HepG2 (cell line): ENCODE measurements around the gene TBC1D14. TPM values are rescaled to one million over a fixed set of nuclear protein-coding genes. Genes with fewer than 3 reads are reported as not detected.

Experiments
- ATAC-seq: fragments of 200-7000 bp; cut with Tn5 transposase; 3 replicates; pipeline ENCODE4 v1.9.1; 2020; ENCODE audit warnings: mild to moderate bottlenecking, moderate library complexity
- BruUV-seq: library from RNA; stranded (reverse); fragments of 400-500 nt; replicated peaks from 2 replicates; lab custom pipeline; 2021; lab: Mats Ljungman, UMichigan
- CTCF ChIA-PET: fragments of 300-600 bp; formaldehyde crosslinking; extraction: SDS; loops from one replicate; lab custom pipeline; 2021; ENCODE audit warnings: low total read pairs, inconsistent platforms, low intra/inter-chr PET ratio; lab: Yijun Ruan, JAX
- POLR2A ChIA-PET: fragments of 350-600 bp; sonication (Branson Sonifier 250); formaldehyde crosslinking; loops from one replicate; lab custom pipeline; 2020; ENCODE audit warnings: antibody characterized with exemption, inconsistent platforms; lab: Yijun Ruan, JAX
- DNase-seq: peaks from one replicate; pipeline ENCODE4 v3.0.0-alpha.2; 2015; ENCODE audit warnings: low spot score
- FAIRE-seq: peaks from 3 replicates; lab custom pipeline; 2011; peaks lifted over from hg19 to GRCh38; lab: Jason Lieb, UNC
- H2AFZ ChIP-seq: one replicate; pipeline ENCODE4 v1.6.1; 2011; ENCODE audit warnings: low read length, inconsistent platforms
- H3K27ac ChIP-seq: fragments of 300-600 bp; 3 replicates; pipeline ENCODE4 v1.8.0; 2011; ENCODE audit warnings: mixed run types, mild to moderate bottlenecking, mixed read lengths, low read length, inconsistent platforms; ENCODE audit not compliant: insufficient read depth; ENCODE audit errors: extremely low read length
- H3K27me3 ChIP-seq, 2 experiments: fragments of 200-600 bp in 1 of 2; 2 replicates in 1 of 2; 3 replicates in 1 of 2; pipeline versions ENCODE4 v1.6.0 to v1.8.0; 2011; ENCODE audit warnings: low read length in 2 of 2, mild to moderate bottlenecking in 2 of 2, moderate library complexity in 2 of 2, inconsistent platforms in 1 of 2; ENCODE audit not compliant: insufficient read depth in 2 of 2, control insufficient read depth in 1 of 2
- H3K36me3 ChIP-seq, 2 experiments: fragments of 200-600 bp in 1 of 2; replicated peaks in 1 of 2; 2 replicates in 1 of 2; 3 replicates in 1 of 2; pipeline versions ENCODE4 v1.5.1 to v1.8.0; 2011; ENCODE audit warnings: low read length in 2 of 2, inconsistent platforms in 1 of 2; ENCODE audit not compliant: insufficient read depth in 2 of 2, control insufficient read depth in 1 of 2
- H3K4me1 ChIP-seq: 2 replicates; pipeline ENCODE4 v1.5.1; 2012; ENCODE audit warnings: low read length, inconsistent platforms; ENCODE audit not compliant: insufficient read depth
- H3K4me2 ChIP-seq: 2 replicates; pipeline ENCODE4 v1.6.0; 2011; ENCODE audit warnings: low read depth, low read length, inconsistent platforms
- H3K4me3 ChIP-seq, 3 experiments: fragments of 200-600 bp in 1 of 3; sonication (generic), shearing (Covaris generic) in 1 of 3; replicated peaks in 1 of 3; 2 replicates each; pipeline ENCODE4 v1.5.1; 2011 to 2016; ENCODE audit warnings: low read length in 3 of 3, inconsistent platforms in 2 of 3, low read depth in 2 of 3, mild to moderate bottlenecking in 2 of 3, control low read depth in 1 of 3, mixed read lengths in 1 of 3; ENCODE audit not compliant: insufficient read depth in 1 of 3
- H3K79me2 ChIP-seq: one replicate; pipeline ENCODE4 v1.6.1; 2011; ENCODE audit warnings: low read length, inconsistent platforms; ENCODE audit not compliant: insufficient read depth
- H3K9ac ChIP-seq: 2 replicates; pipeline ENCODE4 v1.6.0; 2011; ENCODE audit warnings: mild to moderate bottlenecking, low read depth, low read length, inconsistent platforms; ENCODE audit not compliant: insufficient read depth
- H3K9me3 ChIP-seq: 2 replicates; pipeline ENCODE4 v1.5.1; 2012; ENCODE audit warnings: mild to moderate bottlenecking, low read length
- H4K20me1 ChIP-seq: 2 replicates; pipeline ENCODE4 v1.6.0; 2011; ENCODE audit warnings: inconsistent platforms, mild to moderate bottlenecking, low read length, moderate library complexity; ENCODE audit not compliant: insufficient read depth
- FOXJ3 ChIP-seq: sonication (generic); formaldehyde crosslinking; IDR thresholded peaks from 2 replicates; pipeline ENCODE4 v1.4.0; 2020; ENCODE audit warnings: missing genetic modification reagents, mild to moderate bottlenecking, borderline replicate concordance
- MYNN ChIP-seq: sonication (generic); formaldehyde crosslinking; IDR thresholded peaks from 2 replicates; pipeline ENCODE4 v1.4.0; 2020; ENCODE audit warnings: mild to moderate bottlenecking, low read depth, missing genetic modification reagents
- NRL ChIP-seq: sonication (generic); formaldehyde crosslinking; IDR thresholded peaks from 2 replicates; pipeline ENCODE4 v1.5.0; 2020; ENCODE audit warnings: missing genetic modification reagents, mild to moderate bottlenecking, moderate library complexity, borderline replicate concordance
- THAP11 ChIP-seq: IDR thresholded peaks from 2 replicates; pipeline ENCODE4 v1.6.1; 2016; ENCODE audit warnings: missing biosample characterization, missing genetic modification reagents
- ZNF260 ChIP-seq: sonication (generic); formaldehyde crosslinking; IDR thresholded peaks from 2 replicates; pipeline ENCODE4 v1.4.0; 2020; ENCODE audit warnings: missing genetic modification reagents, low read depth, mild to moderate bottlenecking, borderline replicate concordance
- ZNF263 ChIP-seq: sonication (generic); formaldehyde crosslinking; IDR thresholded peaks from 2 replicates; pipeline ENCODE4 v1.4.0; 2020; ENCODE audit warnings: missing genetic modification reagents
- ZNF333 ChIP-seq: sonication (generic); formaldehyde crosslinking; IDR thresholded peaks from 2 replicates; pipeline ENCODE4 v1.4.0; 2020; ENCODE audit warnings: mild to moderate bottlenecking, missing genetic modification reagents, borderline replicate concordance
- ZNF776 ChIP-seq: sonication (generic); formaldehyde crosslinking; IDR thresholded peaks from 2 replicates; pipeline ENCODE4 v1.4.0; 2020; ENCODE audit warnings: mild to moderate bottlenecking, missing genetic modification reagents
- ZSCAN30 ChIP-seq: sonication (generic); formaldehyde crosslinking; IDR thresholded peaks from 2 replicates; pipeline ENCODE4 v1.5.0; 2020; ENCODE audit warnings: mild to moderate bottlenecking, missing genetic modification reagents
- WGBS: methylation state at CpG from one replicate; pipeline ENCODE4 v1.1.6; 2017; ENCODE audit warnings: low lambda C conversion rate; 5-methylcytosine and 5-hydroxymethylcytosine counted together
- in situ Hi-C: cut with HindIII; loops from 2 replicates; pipeline ENCODE4 v1.10.0; 2017; ENCODE audit warnings: low pct_unique_long_range_greater_than_20kb; ENCODE audit not compliant: extremely low pct_ligation_motif_present
- intact Hi-C: fragments of 100-400 bp; cut with micrococcal nuclease; formaldehyde crosslinking; loops from one replicate; pipeline ENCODE4 v1.10.0; 2022; ENCODE audit not compliant: unreplicated experiment
- polyA plus RNA-seq, 8 experiments: library from polyadenylated mRNA; depleted of rRNA in 3 of 8; stranded (reverse) in 7 of 8; unstranded in 1 of 8; fragments of >200 nt; fragmentation: Illumina TruSeq in 4 of 8; extraction: Trizol in 4 of 8; gene quantifications; 2 replicates each; pipeline versions ENCODE4 v1.2.1 to v1.2.3, GENCODE V29; 2011 to 2016; ENCODE audit warnings: low read depth in 4 of 8, missing spikeins in 1 of 8, mixed read lengths in 1 of 8; ENCODE audit not compliant: insufficient read depth in 1 of 8
- total RNA-seq, 5 experiments: library from RNA; depleted of rRNA; stranded (reverse); fragments of >200 nt; fragmentation: Illumina TruSeq; extraction: Trizol; gene quantifications; 2 replicates each; pipeline ENCODE4 v1.2.3, GENCODE V29; 2016; ENCODE audit warnings: low read depth in 1 of 5
- TF ChIP-seq, protein P1 (sequence below): sonication (generic); formaldehyde crosslinking; IDR thresholded peaks from 2 replicates; pipeline ENCODE4 v1.8.1; 2023; ENCODE audit warnings: mild to moderate bottlenecking, inconsistent platforms, moderate library complexity, missing genetic modification reagents, borderline replicate concordance

The TBC1D14 gene
- total and polyA plus RNA-seq, 2 of the 13 experiments (the other 11 are each of a cell fraction or from before 2014, with no cell fraction given): 29.5 to 46.5 TPM

DNA sequence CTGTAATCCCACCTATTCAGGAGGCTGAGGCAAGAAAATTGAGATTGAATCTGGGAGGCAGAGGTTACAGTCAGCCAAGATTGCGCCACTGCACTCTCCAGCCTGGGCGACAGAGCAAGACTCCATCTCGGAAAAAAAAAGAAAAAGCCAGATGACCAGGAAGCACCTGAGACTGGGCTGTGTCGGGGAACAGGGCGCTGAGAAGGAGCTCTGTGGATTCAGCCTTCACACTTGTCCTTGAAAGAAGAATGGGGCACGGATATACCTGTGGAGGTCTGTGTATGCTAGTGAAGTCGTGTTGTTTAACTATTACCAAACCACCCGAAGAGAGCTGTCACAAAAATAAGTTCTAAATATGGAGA lies 94.2 kb downstream of the TBC1D14 start:
- Histone ChIP-seq H3K9ac (no peak overlapping the region), H2AFZ (no peak overlapping the region), H3K36me3 (peaks cover 42 to 74% of the 10 kb centered on the region in 2 experiments), H3K4me3 (no peak overlapping the region), H3K27ac (no peak overlapping the region), H4K20me1 (peaks cover 6% of the 10 kb centered on the region; the same call in 1 of the 2 replicates), H3K4me1 (peaks cover 21% of the 10 kb centered on the region), H3K27me3 (no peaks in the 10 kb centered on the region), H3K79me2 (peaks cover 5% of the 10 kb centered on the region), H3K4me2 (no peak overlapping the region), H3K9me3 (no peaks in the 10 kb centered on the region)
- CTCF ChIA-PET: no interaction called here
- intact Hi-C loops: no loop called here
- FAIRE-seq: no peak
- no peak for TF ChIP-seq ZNF333 (CRISPR knock-in tag)
- no peak for TF ChIP-seq MYNN (CRISPR knock-in tag)
- TF ChIP-seq NRL: no peak
- no peak for TF ChIP-seq FOXJ3
- no peak for TF ChIP-seq ZNF776 (CRISPR knock-in tag)
- no peak for TF ChIP-seq ZNF260 (CRISPR knock-in tag)
- TF ChIP-seq, protein P1, sequence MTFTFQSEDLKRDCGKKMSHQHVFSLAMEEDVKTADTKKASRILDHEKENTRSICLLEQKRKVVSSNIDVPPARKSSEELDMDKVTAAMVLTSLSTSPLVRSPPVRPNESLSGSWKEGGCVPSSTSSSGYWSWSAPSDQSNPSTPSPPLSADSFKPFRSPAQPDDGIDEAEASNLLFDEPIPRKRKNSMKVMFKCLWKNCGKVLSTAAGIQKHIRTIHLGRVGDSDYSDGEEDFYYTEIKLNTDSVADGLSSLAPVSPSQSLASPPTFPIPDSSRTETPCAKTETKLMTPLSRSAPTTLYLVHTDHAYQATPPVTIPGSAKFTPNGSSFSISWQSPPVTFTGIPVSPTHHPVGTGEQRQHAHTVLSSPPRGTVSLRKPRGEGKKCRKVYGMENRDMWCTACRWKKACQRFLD (CRISPR knock-in tag): no peak
- no peak for TF ChIP-seq THAP11 (CRISPR knock-in tag)
- TF ChIP-seq ZSCAN30: no peak
- no peak for TF ChIP-seq ZNF263
- BruUV-seq: no TSS peak
- no peak for DNase-seq
- POLR2A ChIA-PET: interaction anchor here (1.1 kb wide), 1 partner anchor 16 kb away, joined by 3 read pairs; no protein-coding TSS in a partner anchor
- in situ Hi-C loops: no loop called here
- ATAC-seq: no peak
- WGBS: 98% methylated on average over 8 of the region's 8 CpGs
